ENCODE measurements around the gene SNX27.

SNX27 gene

GRCh38 chr1:151574575-151575529 lies 37.0 kb upstream of the SNX27 start:
- no peak overlapping the region for H3K4me3 ChIP-seq (ENCODE audit: control insufficient read depth, low read depth, low read length)
- TF ChIP-seq CTCF (IDR thresholded peaks at IDR 0.05; ENCODE audit: control insufficient read depth, insufficient read depth, low read depth, low read length, missing control alignments): no peak
- peak; percentile 51 for DNase-seq (ENCODE audit: low read depth)

GRCh38 chr1:151577173-151577572 lies 34.7 kb upstream of the SNX27 start:
- no peak overlapping the region for H3K4me3 ChIP-seq (ENCODE audit: control insufficient read depth, low read depth, low read length)
- DNase-seq (ENCODE audit: low read depth): no peak
- no peak for TF ChIP-seq CTCF (IDR thresholded peaks at IDR 0.05; ENCODE audit: control insufficient read depth, insufficient read depth, low read depth, low read length, missing control alignments)

GRCh38 chr1:151578941-151579340 lies 32.9 kb upstream of the SNX27 start:
- H3K4me3 ChIP-seq (ENCODE audit: control insufficient read depth, low read depth, low read length): no peak overlapping the region
- TF ChIP-seq CTCF (IDR thresholded peaks at IDR 0.05; ENCODE audit: control insufficient read depth, insufficient read depth, low read depth, low read length, missing control alignments): no peak
- DNase-seq (ENCODE audit: low read depth): no peak

GRCh38 chr1:151579436-151580225 lies 32.2 kb upstream of the SNX27 start:
- no peak for DNase-seq (ENCODE audit: low read depth)
- TF ChIP-seq CTCF (IDR thresholded peaks at IDR 0.05; ENCODE audit: control insufficient read depth, insufficient read depth, low read depth, low read length, missing control alignments): no peak

GRCh38 chr1:151581451-151581850 lies 30.4 kb upstream of the SNX27 start:
- H3K4me3 ChIP-seq (ENCODE audit: control insufficient read depth, low read depth, low read length): no peak overlapping the region
- TF ChIP-seq CTCF (IDR thresholded peaks at IDR 0.05; ENCODE audit: control insufficient read depth, insufficient read depth, low read depth, low read length, missing control alignments): no peak
- no peak for DNase-seq (ENCODE audit: low read depth)

More at GRCh38 chr1:151579436-151580225, 32.2 kb upstream of the SNX27 start:
- H3K4me3 ChIP-seq (ENCODE audit: control insufficient read depth, low read depth, low read length): no peak overlapping the region

- no peak overlapping the region for H3K4me3 ChIP-seq (ENCODE audit: control insufficient read depth, low read depth, low read length)
- DNase-seq (ENCODE audit: low read depth): no peak
- no peak for TF ChIP-seq CTCF (IDR thresholded peaks at IDR 0.05; ENCODE audit: control insufficient read depth, insufficient read depth, low read depth, low read length, missing control alignments)
These were observed 29.9 kb upstream of the SNX27 start for GRCh38 chr1:151581921-151582320.
